ENCODE results near the gene SLAMF8.

- TF ChIP-seq, protein P1, sequence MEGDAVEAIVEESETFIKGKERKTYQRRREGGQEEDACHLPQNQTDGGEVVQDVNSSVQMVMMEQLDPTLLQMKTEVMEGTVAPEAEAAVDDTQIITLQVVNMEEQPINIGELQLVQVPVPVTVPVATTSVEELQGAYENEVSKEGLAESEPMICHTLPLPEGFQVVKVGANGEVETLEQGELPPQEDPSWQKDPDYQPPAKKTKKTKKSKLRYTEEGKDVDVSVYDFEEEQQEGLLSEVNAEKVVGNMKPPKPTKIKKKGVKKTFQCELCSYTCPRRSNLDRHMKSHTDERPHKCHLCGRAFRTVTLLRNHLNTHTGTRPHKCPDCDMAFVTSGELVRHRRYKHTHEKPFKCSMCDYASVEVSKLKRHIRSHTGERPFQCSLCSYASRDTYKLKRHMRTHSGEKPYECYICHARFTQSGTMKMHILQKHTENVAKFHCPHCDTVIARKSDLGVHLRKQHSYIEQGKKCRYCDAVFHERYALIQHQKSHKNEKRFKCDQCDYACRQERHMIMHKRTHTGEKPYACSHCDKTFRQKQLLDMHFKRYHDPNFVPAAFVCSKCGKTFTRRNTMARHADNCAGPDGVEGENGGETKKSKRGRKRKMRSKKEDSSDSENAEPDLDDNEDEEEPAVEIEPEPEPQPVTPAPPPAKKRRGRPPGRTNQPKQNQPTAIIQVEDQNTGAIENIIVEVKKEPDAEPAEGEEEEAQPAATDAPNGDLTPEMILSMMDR (IDR thresholded peaks at IDR 0.05; ENCODE audit: insufficient read depth, low read length): no peak
- TF ChIP-seq, protein P2, sequence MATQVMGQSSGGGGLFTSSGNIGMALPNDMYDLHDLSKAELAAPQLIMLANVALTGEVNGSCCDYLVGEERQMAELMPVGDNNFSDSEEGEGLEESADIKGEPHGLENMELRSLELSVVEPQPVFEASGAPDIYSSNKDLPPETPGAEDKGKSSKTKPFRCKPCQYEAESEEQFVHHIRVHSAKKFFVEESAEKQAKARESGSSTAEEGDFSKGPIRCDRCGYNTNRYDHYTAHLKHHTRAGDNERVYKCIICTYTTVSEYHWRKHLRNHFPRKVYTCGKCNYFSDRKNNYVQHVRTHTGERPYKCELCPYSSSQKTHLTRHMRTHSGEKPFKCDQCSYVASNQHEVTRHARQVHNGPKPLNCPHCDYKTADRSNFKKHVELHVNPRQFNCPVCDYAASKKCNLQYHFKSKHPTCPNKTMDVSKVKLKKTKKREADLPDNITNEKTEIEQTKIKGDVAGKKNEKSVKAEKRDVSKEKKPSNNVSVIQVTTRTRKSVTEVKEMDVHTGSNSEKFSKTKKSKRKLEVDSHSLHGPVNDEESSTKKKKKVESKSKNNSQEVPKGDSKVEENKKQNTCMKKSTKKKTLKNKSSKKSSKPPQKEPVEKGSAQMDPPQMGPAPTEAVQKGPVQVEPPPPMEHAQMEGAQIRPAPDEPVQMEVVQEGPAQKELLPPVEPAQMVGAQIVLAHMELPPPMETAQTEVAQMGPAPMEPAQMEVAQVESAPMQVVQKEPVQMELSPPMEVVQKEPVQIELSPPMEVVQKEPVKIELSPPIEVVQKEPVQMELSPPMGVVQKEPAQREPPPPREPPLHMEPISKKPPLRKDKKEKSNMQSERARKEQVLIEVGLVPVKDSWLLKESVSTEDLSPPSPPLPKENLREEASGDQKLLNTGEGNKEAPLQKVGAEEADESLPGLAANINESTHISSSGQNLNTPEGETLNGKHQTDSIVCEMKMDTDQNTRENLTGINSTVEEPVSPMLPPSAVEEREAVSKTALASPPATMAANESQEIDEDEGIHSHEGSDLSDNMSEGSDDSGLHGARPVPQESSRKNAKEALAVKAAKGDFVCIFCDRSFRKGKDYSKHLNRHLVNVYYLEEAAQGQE (IDR thresholded peaks at IDR 0.05; ENCODE audit: insufficient replicate concordance, low read depth): no peak
- TF ChIP-seq POLR2AphosphoS5 (IDR thresholded peaks at IDR 0.05; ENCODE audit: low read depth): no peak
Observed at GRCh38 chr1:159867664-159868026, 41.0 kb downstream of the SLAMF8 start.

Data from HL-60 (cell line).